Amniotic epithelial cell (primary cell): Measurements from ENCODE around the gene HTN1.
"Not testable (repeated sequence)": the region's sequence is repeated elsewhere in the genome, so short reads cannot be mapped to it uniquely, and the experiment has no call there.

ENCODE experiments used
- DNase-seq: peaks from one replicate; pipeline ENCODE4 v3.0.0-alpha.2; 2010; ENCODE audit warnings: low read depth

Gene HTN1

GRCh38 chr4:70050138-70050537, at the start of gene HTN1:
Gene HTN1, plus strand, starts transcription at chr4:70050438. Its CDS starts 2,639 bp downstream, at chr4:70053077.
- DNase-seq = not testable (repeated sequence)

DNA sequence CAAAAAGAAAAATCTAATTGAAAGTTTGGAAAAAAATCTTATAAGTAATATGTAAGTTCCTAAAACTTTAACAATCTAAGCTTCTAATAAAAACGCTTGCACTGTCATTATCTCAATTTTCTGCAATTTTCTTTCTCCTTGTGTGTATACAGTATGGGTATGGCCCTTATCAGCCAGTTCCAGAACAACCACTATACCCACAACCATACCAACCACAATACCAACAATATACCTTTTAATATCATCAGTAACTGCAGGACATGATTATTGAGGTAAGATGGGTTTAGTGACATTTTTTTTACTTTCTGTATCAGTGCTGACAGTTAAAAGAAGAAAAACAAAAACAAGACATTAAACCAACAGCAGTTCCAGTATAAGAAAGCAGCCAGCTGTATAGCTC, 49.5 kb upstream of the HTN1 start:
- DNase-seq = no peak

DNA sequence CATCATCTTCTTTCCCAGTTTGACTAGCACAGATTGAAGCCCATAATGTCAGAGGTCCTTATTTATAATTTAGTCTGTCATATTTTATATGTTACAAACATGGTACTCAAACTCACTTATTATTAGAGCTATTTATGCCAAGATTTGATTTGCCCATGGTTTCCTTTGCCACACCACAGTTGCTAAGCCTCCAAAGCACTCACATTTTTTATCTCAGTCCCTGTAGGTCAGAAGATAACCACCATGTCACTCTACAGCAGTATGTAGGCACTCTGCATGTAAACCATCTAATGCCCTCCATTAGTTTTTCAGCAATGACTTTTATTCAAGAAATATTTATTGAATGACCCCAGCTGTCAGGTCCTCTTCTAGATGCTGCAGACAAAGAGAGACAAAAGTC, 47.7 kb upstream of the HTN1 start:
- no peak for DNase-seq

DNA sequence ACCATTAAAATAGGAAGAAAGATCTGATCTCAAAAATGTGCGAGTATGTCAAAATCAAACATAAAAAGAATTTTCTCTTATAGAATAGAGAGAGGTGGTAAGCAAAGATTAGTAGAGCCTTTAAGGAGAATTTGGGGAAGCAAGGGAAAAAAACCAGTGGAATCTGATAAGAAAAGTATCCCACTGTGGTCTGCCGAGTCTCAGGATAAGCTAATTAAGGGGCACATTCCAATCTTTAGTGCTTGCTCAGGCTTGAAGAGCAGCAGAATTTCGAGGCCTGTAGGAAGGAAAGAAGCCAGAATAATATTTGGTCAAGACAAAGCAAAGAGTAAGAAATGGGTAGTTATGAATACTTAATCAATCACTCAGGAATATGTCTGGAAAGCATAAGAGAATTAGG, 41.5 kb upstream of the HTN1 start:
- no peak for DNase-seq

DNA sequence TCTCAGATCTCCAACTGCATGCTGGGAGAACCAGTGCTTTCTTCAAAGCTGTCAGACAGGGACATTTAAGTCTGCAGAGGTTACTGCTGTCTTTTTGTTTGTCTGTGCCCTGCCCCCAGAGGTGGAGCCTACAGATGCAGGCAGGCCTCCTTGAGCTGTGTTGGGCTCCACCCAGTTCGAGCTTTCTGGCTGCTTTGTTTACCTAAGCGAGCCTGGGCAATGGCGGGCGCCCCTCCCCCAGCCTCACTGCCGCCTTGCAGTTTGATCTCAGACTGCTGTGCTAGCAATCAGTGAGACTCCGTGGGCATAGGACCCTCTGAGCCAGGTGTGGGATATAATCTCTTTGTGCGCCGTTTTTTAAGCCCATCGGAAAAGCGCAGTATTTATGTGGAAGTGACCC, 31.2 kb upstream of the HTN1 start:
- not testable (repeated sequence) for DNase-seq

GRCh38 chr4:70023218-70023617, 27.0 kb upstream of the HTN1 start:
- no peak for DNase-seq

DNA sequence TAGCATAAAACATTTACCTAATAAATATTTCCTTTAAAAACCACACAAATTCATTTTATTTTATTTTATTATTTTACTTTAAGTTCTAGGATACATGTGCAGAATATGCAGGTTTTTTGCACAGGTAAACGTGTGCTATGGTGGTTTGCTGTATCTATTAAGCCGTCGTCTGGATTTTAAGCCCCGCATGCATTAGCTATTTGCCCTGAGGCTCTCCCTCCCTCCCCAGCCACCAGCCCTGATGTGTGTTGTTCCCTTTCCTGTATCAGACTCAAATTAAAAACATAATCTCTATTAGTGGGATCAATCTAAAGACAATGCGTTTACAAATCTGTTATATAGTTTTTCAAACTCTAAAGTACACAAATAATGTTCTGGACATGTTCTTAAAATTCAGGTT, 23.2 kb upstream of the HTN1 start:
- DNase-seq = no peak

GRCh38 chr4:70028159-70028558, 22.1 kb upstream of the HTN1 start, which contains the start of gene HTN3:
Gene HTN3, plus strand, starts transcription at chr4:70028459. Its CDS starts 2,282 bp downstream, at chr4:70030741.
- not testable (repeated sequence) for DNase-seq

DNA sequence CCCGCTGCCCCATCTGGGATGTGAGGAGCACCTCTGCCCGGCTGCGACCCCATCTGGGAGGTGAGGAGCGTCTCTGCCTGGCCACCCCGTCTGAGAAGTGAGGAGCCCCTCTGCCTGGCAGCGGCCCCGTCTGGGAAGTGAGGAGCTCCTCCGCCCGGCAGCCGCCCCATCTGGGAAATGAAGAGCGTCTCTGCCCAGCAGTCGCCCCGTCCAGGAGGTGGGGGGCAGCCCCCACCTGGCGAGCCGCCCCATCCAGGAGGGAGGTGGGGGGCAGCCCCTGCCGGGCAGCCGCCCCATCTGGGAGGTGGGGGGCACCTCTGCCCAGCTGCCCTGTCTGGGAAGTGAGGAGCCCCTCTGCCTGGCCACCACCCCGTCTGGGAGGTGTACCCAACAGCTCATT, 12.7 kb upstream of the HTN1 start:
- not testable (repeated sequence) for DNase-seq

GRCh38 chr4:70039928-70040327, 10.3 kb upstream of the HTN1 start:
- DNase-seq = not testable (repeated sequence)

GRCh38 chr4:70041652-70042286, 8.5 kb upstream of the HTN1 start:
- no peak for DNase-seq

DNA sequence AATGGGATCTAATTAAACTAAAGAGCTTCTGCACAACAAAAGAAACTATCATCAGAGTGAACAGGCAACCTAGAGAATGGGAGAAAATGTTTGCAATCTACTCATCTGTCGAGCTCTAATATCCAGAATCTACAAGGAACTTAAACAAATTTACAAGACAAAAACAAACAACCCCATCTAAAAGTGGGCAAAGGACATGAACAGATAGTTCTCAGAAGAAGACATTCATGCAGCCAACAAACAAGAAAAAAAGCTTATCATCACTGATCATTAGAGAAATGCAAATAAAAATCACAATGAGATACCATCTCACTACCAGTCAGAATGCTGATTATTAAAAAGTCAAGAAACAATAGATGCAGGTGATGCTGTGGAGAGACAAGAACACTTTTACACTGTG, 6.3 kb downstream of the HTN1 start:
- not testable (repeated sequence) for DNase-seq

DNA sequence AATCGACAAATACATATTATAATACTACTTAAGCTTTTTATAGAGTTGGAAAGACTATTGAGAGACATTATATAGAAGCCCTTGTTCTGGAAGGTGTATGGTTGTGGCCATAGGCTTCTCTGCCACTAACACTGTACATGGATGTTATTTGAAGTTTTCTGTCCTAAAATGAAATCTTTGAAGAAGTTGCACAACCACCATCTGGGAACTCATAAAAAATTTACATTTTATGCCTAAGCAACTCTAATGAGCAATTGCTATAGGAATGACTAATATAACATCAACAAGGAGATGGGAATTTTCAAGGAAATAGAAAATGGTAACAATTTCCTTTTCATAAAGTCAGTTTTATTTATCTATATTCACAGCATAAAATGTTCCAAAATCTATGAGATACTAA, 7.4 kb downstream of the HTN1 start:
- DNase-seq = no peak

DNA sequence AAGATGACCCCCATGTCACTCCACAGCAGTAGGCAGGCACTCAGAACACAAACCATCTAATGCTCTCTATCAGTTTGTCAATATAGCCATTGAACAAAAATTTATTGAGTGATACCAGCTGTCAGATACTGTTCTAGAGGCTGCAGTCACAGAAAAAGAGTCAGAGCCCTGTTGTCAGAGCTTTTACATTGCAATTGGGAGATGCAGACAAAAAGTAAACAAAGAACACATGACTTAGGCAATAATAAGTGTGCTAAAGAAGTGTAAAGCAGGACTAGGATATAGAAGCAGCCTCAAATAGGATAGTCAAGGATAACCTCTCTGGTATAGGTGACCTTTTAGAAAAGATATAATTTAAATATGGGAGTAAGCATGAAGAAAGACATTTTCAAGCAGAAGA, 8.9 kb downstream of the HTN1 start:
- no peak for DNase-seq

- DNase-seq = no peak
Observed at GRCh38 chr4:70062000-70062399, 11.8 kb downstream of the HTN1 start.

DNA sequence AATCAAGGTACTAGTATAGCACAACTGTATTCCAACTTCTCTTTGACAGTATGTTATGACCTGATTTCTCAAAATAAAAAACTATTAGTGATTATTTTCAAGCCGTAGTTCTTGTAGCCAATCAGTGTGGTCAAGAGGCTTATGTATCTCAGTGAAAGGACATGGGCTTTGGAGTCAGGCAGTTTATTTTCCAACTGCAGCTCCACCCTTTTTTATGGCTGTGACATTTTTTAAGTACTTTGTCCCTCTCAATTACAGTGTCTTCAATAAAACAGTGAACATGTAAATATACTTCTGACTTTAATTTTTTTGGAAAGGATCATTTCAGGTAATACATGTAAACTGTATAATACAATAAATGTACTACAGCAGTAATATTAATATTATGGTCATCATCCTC, 30.0 kb downstream of the HTN1 start:
- no peak for DNase-seq

GRCh38 chr4:70099206-70099605, 49.0 kb downstream of the HTN1 start:
- no peak for DNase-seq
